ENCODE results near the gene ST13. TPM values are rescaled to one million over a fixed set of nuclear protein-coding genes. Genes with fewer than 3 reads are reported as not detected.
"Not testable (repeated sequence)": the region's sequence is repeated elsewhere in the genome, so short reads cannot be mapped to it uniquely, and the experiment has no call there.

The ST13 gene
- total RNA-seq, 1 experiment from 2014 or later = 322 TPM

- BruUV-seq (replicated peaks) = TSS peak; percentile 35
- Mint-ChIP-seq H3K27ac (ENCODE audit: unreplicated experiment) (peak overlapping the region; percentile 100), H3K9me3 (ENCODE audit: low read depth, unreplicated experiment) (no peaks in the 10 kb centered on the region), H3K27me3 (ENCODE audit: unreplicated experiment) (no peaks in the 10 kb centered on the region), H3K4me3 (ENCODE audit: low read depth, unreplicated experiment) (peak overlapping the region; percentile 99), H3K36me3 (ENCODE audit: insufficient read depth, unreplicated experiment) (peaks cover 62% of the 10 kb centered on the region), H3K4me1 (ENCODE audit: low read depth, unreplicated experiment) (peaks cover 16% of the 10 kb centered on the region)
- CTCF ChIA-PET = no interaction called here
- no peak for DNase-seq
- TF ChIP-seq, protein P1, sequence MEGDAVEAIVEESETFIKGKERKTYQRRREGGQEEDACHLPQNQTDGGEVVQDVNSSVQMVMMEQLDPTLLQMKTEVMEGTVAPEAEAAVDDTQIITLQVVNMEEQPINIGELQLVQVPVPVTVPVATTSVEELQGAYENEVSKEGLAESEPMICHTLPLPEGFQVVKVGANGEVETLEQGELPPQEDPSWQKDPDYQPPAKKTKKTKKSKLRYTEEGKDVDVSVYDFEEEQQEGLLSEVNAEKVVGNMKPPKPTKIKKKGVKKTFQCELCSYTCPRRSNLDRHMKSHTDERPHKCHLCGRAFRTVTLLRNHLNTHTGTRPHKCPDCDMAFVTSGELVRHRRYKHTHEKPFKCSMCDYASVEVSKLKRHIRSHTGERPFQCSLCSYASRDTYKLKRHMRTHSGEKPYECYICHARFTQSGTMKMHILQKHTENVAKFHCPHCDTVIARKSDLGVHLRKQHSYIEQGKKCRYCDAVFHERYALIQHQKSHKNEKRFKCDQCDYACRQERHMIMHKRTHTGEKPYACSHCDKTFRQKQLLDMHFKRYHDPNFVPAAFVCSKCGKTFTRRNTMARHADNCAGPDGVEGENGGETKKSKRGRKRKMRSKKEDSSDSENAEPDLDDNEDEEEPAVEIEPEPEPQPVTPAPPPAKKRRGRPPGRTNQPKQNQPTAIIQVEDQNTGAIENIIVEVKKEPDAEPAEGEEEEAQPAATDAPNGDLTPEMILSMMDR (IDR thresholded peaks at IDR 0.05; ENCODE audit: unreplicated experiment) = no peak
- intact Hi-C loops (cut with micrococcal nuclease; ENCODE audit: unreplicated experiment) = no loop called here
Measured at GRCh38 chr22:40855071-40855978, 1.1 kb downstream of the ST13 start.

- H3K27ac Mint-ChIP-seq (ENCODE audit: unreplicated experiment) = peak overlapping the region; percentile 72
- BruUV-seq (replicated peaks) = no TSS peak
- DNase-seq = no peak
- CTCF ChIA-PET = no interaction called here
- TF ChIP-seq, protein P1 (IDR thresholded peaks at IDR 0.05; ENCODE audit: unreplicated experiment) = no peak
- H3K4me3 Mint-ChIP-seq (ENCODE audit: low read depth, unreplicated experiment) = peak overlapping the region; percentile 99
- peaks cover 69% of the 10 kb centered on the region for H3K36me3 Mint-ChIP-seq (ENCODE audit: insufficient read depth, unreplicated experiment)
- peaks cover 12% of the 10 kb centered on the region for H3K4me1 Mint-ChIP-seq (ENCODE audit: low read depth, unreplicated experiment)
- intact Hi-C loops (cut with micrococcal nuclease; ENCODE audit: unreplicated experiment) = no loop called here
- no peaks in the 10 kb centered on the region for H3K9me3 Mint-ChIP-seq (ENCODE audit: low read depth, unreplicated experiment)
- no peaks in the 10 kb centered on the region for H3K27me3 Mint-ChIP-seq (ENCODE audit: unreplicated experiment)
Measured at GRCh38 chr22:40853961-40854360, 2.5 kb downstream of the ST13 start.

DNA sequence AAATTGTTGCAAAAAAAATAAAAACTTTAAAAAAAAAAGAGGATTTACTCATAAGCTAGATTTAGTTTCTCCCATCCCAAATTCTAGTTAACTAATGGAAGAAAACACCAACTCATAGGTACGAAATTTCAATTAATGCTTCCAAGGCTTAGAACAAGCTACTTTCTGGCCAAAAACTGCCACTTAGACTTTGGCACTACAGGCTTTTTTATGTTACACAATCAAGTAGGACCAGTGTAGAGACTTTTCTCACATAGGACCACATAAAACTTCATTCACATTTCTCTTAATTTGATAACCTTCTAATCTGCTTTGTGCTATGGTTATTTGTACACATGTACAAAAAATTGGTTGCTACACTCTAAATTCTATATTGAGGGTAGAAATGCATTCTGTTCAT lies 3.1 kb downstream of the ST13 start:
- H3K9me3 Mint-ChIP-seq (ENCODE audit: low read depth, unreplicated experiment) = no peaks in the 10 kb centered on the region
- TF ChIP-seq, protein P1 (IDR thresholded peaks at IDR 0.05; ENCODE audit: unreplicated experiment) = no peak
- H3K4me1 Mint-ChIP-seq (ENCODE audit: low read depth, unreplicated experiment) = peaks cover 10% of the 10 kb centered on the region
- peaks cover 73% of the 10 kb centered on the region for H3K36me3 Mint-ChIP-seq (ENCODE audit: insufficient read depth, unreplicated experiment)
- DNase-seq = no peak
- BruUV-seq (replicated peaks) = no TSS peak
- CTCF ChIA-PET = no interaction called here
- intact Hi-C loops (cut with micrococcal nuclease; ENCODE audit: unreplicated experiment) = no loop called here
- H3K27ac Mint-ChIP-seq (ENCODE audit: unreplicated experiment) = peak overlapping the region; percentile 72
- H3K27me3 Mint-ChIP-seq (ENCODE audit: unreplicated experiment) = no peaks in the 10 kb centered on the region
- H3K4me3 Mint-ChIP-seq (ENCODE audit: low read depth, unreplicated experiment) = peak overlapping the region; percentile 99

DNA sequence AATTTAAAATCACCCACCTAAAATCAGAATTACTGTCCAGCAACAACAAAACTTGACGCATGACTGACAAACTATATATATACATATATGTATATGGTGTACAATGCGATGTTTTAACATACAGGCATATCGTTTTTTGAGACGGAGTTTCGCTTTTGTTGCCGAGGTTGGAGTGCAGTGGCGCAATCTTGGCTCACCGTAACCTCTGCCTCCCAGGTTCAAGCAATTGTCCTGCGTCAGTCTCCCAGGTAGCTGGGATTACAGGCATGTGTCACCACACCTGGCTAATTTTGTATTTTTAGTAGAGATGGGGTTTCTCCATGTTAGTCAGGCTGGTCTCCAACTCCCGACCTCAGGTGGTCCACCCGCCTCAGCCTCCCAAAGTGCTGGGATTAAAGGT lies 10.6 kb downstream of the ST13 start:
- H3K27me3 Mint-ChIP-seq (ENCODE audit: unreplicated experiment); DNase-seq; H3K27ac Mint-ChIP-seq (ENCODE audit: unreplicated experiment); intact Hi-C loops (cut with micrococcal nuclease; ENCODE audit: unreplicated experiment); H3K4me3 Mint-ChIP-seq (ENCODE audit: low read depth, unreplicated experiment); H3K9me3 Mint-ChIP-seq (ENCODE audit: low read depth, unreplicated experiment); BruUV-seq (replicated peaks); CTCF ChIA-PET: not testable (repeated sequence)
- Mint-ChIP-seq H3K4me1 (ENCODE audit: low read depth, unreplicated experiment) (peaks cover 20% of the 10 kb centered on the region), H3K36me3 (ENCODE audit: insufficient read depth, unreplicated experiment) (peaks cover 86% of the 10 kb centered on the region)

DNA sequence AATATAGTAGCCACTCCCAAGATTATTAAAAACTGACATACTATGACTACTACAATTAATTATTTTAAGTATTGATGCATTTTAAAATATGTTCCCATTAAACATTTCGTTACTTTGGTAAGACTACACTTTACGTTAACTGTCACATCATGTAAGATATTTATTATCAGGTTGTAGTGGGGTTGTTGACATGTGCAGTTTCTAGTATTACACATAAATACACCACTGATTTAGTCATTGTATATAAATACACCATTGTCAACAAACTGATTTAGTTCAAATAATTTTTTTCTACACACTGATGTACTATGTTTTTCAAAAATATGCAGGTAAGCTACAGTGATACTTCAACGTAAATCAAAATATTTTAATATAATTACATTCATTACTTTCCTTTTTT lies 11.5 kb downstream of the ST13 start:
- no peak overlapping the region for H3K27ac Mint-ChIP-seq (ENCODE audit: unreplicated experiment)
- TF ChIP-seq, protein P1 (IDR thresholded peaks at IDR 0.05; ENCODE audit: unreplicated experiment) = no peak
- BruUV-seq (replicated peaks) = no TSS peak
- peaks cover 87% of the 10 kb centered on the region for H3K36me3 Mint-ChIP-seq (ENCODE audit: insufficient read depth, unreplicated experiment)
- H3K4me3 Mint-ChIP-seq (ENCODE audit: low read depth, unreplicated experiment) = no peak overlapping the region
- peaks cover 20% of the 10 kb centered on the region for H3K4me1 Mint-ChIP-seq (ENCODE audit: low read depth, unreplicated experiment)
- CTCF ChIA-PET = no interaction called here
- no peaks in the 10 kb centered on the region for H3K27me3 Mint-ChIP-seq (ENCODE audit: unreplicated experiment)
- H3K9me3 Mint-ChIP-seq (ENCODE audit: low read depth, unreplicated experiment) = no peaks in the 10 kb centered on the region
- DNase-seq = no peak
- intact Hi-C loops (cut with micrococcal nuclease; ENCODE audit: unreplicated experiment) = no loop called here

Data from Calu3 (cell line).